Neural crest cell (in vitro differentiated cells): Measurements from ENCODE around the gene RAPGEF5. TPM values are rescaled to one million over a fixed set of nuclear protein-coding genes. Genes with fewer than 3 reads are reported as not detected.

ENCODE experiments used
- DNase-seq: peaks from one replicate; pipeline ENCODE4 v3.0.0; 2021; ENCODE audit warnings: low read depth, mixed read lengths, low spot score
- H3K27ac Mint-ChIP-seq: one replicate; pipeline ENCODE4 v1.8.0; 2021; ENCODE audit warnings: mild to moderate bottlenecking, mixed read lengths; ENCODE audit not compliant: unreplicated experiment
- H3K27me3 Mint-ChIP-seq: 2 replicates; pipeline ENCODE4 v1.8.0; 2021; ENCODE audit warnings: low read depth, mild to moderate bottlenecking, mixed read lengths
- H3K36me3 Mint-ChIP-seq: 2 replicates; pipeline ENCODE4 v1.8.0; 2021; ENCODE audit warnings: low read depth, mild to moderate bottlenecking, mixed read lengths
- H3K4me1 Mint-ChIP-seq: 2 replicates; pipeline ENCODE4 v1.8.0; 2021; ENCODE audit warnings: mixed read lengths
- H3K4me3 Mint-ChIP-seq: one replicate; pipeline ENCODE4 v1.8.0; 2021; ENCODE audit warnings: mild to moderate bottlenecking, mixed read lengths
- H3K9me3 Mint-ChIP-seq: 2 replicates; pipeline ENCODE4 v1.8.0; 2021; ENCODE audit warnings: mixed read lengths
- total RNA-seq: library from RNA; stranded (reverse); gene quantifications from 2 replicates; pipeline ENCODE4 v1.2.1, GENCODE V29; 2021
- TF ChIP-seq, protein P1 (sequence below): fragments of 200-600 bp; sonication (generic); conservative IDR thresholded peaks from 2 replicates; pipeline ENCODE4 v1.5.0; 2021; ENCODE audit warnings: antibody characterized with exemption, mild to moderate bottlenecking

The RAPGEF5 gene
- total RNA-seq, 1 donor from 2014 or later = 6.0 TPM

GRCh38 chr7:22115689-22116088, 241.3 kb downstream of the RAPGEF5 start:
- no peaks in the 10 kb centered on the region for H3K9me3 Mint-ChIP-seq
- H3K4me3 Mint-ChIP-seq = no peak overlapping the region
- TF ChIP-seq, protein P1, sequence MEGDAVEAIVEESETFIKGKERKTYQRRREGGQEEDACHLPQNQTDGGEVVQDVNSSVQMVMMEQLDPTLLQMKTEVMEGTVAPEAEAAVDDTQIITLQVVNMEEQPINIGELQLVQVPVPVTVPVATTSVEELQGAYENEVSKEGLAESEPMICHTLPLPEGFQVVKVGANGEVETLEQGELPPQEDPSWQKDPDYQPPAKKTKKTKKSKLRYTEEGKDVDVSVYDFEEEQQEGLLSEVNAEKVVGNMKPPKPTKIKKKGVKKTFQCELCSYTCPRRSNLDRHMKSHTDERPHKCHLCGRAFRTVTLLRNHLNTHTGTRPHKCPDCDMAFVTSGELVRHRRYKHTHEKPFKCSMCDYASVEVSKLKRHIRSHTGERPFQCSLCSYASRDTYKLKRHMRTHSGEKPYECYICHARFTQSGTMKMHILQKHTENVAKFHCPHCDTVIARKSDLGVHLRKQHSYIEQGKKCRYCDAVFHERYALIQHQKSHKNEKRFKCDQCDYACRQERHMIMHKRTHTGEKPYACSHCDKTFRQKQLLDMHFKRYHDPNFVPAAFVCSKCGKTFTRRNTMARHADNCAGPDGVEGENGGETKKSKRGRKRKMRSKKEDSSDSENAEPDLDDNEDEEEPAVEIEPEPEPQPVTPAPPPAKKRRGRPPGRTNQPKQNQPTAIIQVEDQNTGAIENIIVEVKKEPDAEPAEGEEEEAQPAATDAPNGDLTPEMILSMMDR = no peak
- DNase-seq = no peak
- peaks cover 14% of the 10 kb centered on the region for H3K4me1 Mint-ChIP-seq
- no peaks in the 10 kb centered on the region for H3K27me3 Mint-ChIP-seq
- no peak overlapping the region for H3K27ac Mint-ChIP-seq
- H3K36me3 Mint-ChIP-seq = no peaks in the 10 kb centered on the region

DNA sequence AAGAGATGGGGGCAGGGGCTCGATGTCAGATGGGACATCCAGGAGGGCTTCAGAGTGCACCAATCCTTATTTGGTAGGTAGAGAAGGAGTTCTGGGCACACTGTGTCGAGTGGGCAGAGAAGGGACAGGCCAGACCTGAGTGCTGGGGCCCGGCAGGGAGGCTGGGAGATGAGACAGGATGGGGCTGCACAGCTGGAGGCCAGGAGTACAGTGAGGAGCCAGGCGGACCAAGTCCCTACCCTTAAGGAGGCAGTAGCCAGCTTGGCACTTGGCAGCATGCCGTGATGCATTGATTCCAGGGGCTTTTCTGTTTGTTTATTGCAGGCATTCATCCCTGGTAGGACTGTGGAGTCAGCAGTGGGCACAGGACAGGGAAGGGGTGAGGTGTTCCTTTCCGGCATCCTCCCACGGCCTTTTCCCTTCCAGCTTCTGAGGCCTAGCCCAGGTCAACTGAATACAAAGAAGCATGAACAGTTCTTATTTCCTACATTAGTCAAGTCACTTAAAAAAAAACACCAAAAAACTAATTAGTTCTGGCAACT, 242.4 kb downstream of the RAPGEF5 start:
- TF ChIP-seq, protein P1 = no peak
- DNase-seq = no peak
- no peak overlapping the region for H3K4me3 Mint-ChIP-seq
- H3K9me3 Mint-ChIP-seq = no peaks in the 10 kb centered on the region
- no peaks in the 10 kb centered on the region for H3K27me3 Mint-ChIP-seq
- H3K36me3 Mint-ChIP-seq = no peaks in the 10 kb centered on the region
- no peak overlapping the region for H3K27ac Mint-ChIP-seq
- H3K4me1 Mint-ChIP-seq = peaks cover 21% of the 10 kb centered on the region

DNA sequence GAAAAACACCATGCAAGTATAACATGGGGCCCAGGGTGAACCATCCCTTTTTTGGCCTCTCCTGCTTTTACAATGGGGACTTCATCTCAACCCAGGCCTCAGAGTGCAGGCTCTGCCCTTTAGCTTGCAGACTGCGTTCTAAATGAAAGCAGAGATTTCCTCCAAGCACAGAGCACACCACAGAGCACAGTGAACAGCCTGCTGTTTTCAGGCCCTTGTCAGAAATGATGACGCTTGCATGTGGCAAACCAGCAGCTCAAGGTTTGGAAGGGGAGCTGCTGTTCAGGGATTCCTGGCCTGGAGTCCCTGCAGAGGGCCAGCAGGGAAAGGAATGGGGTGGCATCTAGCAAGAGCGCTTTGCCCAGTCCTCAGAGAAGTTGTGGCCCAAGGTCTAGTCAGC, 243.9 kb downstream of the RAPGEF5 start:
- H3K4me1 Mint-ChIP-seq = peaks cover 30% of the 10 kb centered on the region

DNA sequence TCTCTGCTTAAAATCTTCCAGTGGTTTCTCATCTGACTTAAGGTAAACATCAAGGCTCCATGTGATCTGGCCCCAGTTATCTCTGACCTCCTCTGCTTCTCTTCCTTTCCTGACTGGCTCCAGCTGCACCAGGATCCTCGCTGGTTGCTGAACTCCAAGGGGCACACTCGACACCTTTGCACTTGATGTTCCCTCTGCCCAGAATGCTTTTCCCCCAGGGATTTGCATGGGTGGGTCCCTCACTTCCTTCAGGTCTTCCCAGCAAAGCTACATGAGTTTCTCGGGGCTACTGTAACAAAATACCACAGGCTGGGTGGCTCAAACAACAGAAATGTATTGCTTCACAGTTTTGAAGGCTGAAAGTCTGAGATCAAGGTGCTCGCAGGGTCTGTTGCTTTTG, 245.3 kb downstream of the RAPGEF5 start:
- Mint-ChIP-seq H3K27ac (no peak overlapping the region), H3K4me1 (peaks cover 35% of the 10 kb centered on the region), H3K4me3 (no peak overlapping the region), H3K9me3 (no peaks in the 10 kb centered on the region), H3K27me3 (no peaks in the 10 kb centered on the region), H3K36me3 (no peaks in the 10 kb centered on the region)
- TF ChIP-seq, protein P1 = no peak
- DNase-seq = no peak

More for the DNA sequence above, 243.9 kb downstream of the RAPGEF5 start:
- DNase-seq = no peak
- Mint-ChIP-seq H3K4me3 (no peak overlapping the region), H3K9me3 (no peaks in the 10 kb centered on the region), H3K27me3 (no peaks in the 10 kb centered on the region), H3K27ac (no peak overlapping the region), H3K36me3 (no peaks in the 10 kb centered on the region)
- TF ChIP-seq, protein P1 = no peak

DNA sequence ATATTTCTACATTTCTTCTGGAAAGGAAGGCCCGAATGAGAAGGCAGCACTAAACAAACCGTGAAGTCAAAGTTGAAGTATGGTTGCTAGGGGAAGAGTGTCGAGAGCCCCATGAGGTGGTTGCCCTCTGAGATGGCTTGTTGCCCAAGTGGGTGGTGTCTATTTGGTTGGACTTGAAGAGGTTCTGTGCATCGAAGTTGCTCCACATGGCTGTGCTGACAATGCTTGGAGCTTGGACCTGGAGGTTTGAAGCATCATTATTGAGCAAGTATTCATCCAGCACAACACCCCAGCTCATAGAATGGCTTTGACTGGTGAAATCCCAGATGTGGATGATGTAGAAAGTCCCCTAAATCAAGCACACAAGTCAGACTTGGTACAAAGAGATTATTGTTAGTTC, 246.1 kb downstream of the RAPGEF5 start:
- H3K27me3 Mint-ChIP-seq = no peaks in the 10 kb centered on the region
- TF ChIP-seq, protein P1 = no peak
- H3K4me1 Mint-ChIP-seq = peaks cover 35% of the 10 kb centered on the region
- no peak for DNase-seq
- H3K9me3 Mint-ChIP-seq = no peaks in the 10 kb centered on the region
- H3K27ac Mint-ChIP-seq = no peak overlapping the region
- H3K4me3 Mint-ChIP-seq = no peak overlapping the region
- H3K36me3 Mint-ChIP-seq = no peaks in the 10 kb centered on the region
